A549 treated with AZD9567 at 1 μM for 4 hours (cell line): Measurements from ENCODE around the gene CHST3. TPM values are rescaled to one million over a fixed set of nuclear protein-coding genes. Genes with fewer than 3 reads are reported as not detected.

Source experiments
- total RNA-seq: library from RNA; stranded (reverse); fragments of 200-300 nt; extraction: Qiagen RNA extraction; gene quantifications from 5 replicates; pipeline ENCODE4 v1.2.3, GENCODE V29; 2022; ENCODE audit not compliant: insufficient read depth

CHST3 gene, protein sequence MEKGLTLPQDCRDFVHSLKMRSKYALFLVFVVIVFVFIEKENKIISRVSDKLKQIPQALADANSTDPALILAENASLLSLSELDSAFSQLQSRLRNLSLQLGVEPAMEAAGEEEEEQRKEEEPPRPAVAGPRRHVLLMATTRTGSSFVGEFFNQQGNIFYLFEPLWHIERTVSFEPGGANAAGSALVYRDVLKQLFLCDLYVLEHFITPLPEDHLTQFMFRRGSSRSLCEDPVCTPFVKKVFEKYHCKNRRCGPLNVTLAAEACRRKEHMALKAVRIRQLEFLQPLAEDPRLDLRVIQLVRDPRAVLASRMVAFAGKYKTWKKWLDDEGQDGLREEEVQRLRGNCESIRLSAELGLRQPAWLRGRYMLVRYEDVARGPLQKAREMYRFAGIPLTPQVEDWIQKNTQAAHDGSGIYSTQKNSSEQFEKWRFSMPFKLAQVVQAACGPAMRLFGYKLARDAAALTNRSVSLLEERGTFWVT
- 39.2 to 46.8 TPM (median 43.9 TPM) in 5 replicates for total RNA-seq

DNA sequence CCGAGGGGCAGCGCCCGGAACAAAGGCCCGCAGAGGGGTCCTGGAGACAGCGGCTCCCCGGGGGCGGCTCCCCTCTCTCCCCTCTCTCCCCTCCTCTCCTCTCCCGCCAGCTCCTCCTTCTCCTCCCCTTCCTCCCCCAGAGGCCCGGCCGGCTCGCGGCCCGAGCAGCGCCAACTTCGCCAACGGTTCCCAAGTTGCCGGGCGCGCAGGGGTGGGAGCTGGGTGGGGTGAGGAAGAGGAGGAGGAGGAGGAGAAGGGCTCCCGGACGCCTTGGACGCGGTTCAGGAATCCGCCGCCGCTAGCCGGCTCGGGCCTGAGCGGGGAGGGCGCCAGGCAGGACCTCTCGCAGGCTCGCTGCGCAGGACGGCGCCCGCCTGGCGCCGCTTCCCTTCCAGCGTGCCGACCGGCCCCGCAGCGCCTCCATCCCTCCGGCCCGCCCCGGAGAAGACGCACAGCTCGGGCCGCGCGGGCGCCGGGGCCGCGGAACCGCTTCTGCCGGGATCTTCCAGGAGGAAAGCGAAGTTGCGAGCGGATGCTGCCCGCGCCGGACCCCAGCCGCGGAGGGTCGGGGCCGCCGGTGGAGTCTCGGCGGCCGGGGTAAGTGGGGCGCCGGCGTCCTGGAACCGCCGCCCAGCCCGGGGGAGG is at the start of gene CHST3:
CHST3 (plus strand) TSS at position 298 of the 645 bp plus-strand sequence. CDS start 41,448 bp downstream, outside the sequence.

Other genes with a start within 250 kb of the CHST3 start
- gene C10orf105, start 244.6 kb upstream of the CHST3 start, total RNA-seq, result not detected in 5 replicates
- 25.1 to 31.8 TPM (median 28.7 TPM) in 5 replicates for gene VSIR, start 190.9 kb upstream of the CHST3 start, total RNA-seq
- gene PSAP, start 113.1 kb upstream of the CHST3 start, total RNA-seq, result 851 to 946 TPM (median 887 TPM) in 5 replicates
- 0.34 to 0.59 TPM (median 0.42 TPM) in 5 replicates for gene SPOCK2, start 124.2 kb downstream of the CHST3 start, total RNA-seq